ENCODE measurements around the gene SEPTIN7.

- TF ChIP-seq CTCF (IDR thresholded peaks at IDR 0.05; ENCODE audit: poor library complexity) (no peak), EZH2phosphoT487 (IDR thresholded peaks at IDR 0.05; ENCODE audit: low read depth, severe bottlenecking, unreplicated experiment) (no peak), EZH2 (IDR thresholded peaks at IDR 0.05; ENCODE audit: borderline replicate concordance) (no peak)
Observed at GRCh38 chr7:35831208-35831607, 30.4 kb downstream of the SEPTIN7 start.

Data from hepatocyte (in vitro differentiated cells).